NCI-H524 treated with DMSO at 0.1 percent for 48 hours (cell line): ENCODE results near the gene TUBB8B.
"Not testable (repeated sequence)": the region's sequence is repeated elsewhere in the genome, so short reads cannot be mapped to it uniquely, and the experiment has no call there.

Experiments
- DNase-seq: peaks from one replicate; lab custom pipeline; 2025; lab: John Stamatoyannopoulos, UW

The TUBB8B gene

DNA sequence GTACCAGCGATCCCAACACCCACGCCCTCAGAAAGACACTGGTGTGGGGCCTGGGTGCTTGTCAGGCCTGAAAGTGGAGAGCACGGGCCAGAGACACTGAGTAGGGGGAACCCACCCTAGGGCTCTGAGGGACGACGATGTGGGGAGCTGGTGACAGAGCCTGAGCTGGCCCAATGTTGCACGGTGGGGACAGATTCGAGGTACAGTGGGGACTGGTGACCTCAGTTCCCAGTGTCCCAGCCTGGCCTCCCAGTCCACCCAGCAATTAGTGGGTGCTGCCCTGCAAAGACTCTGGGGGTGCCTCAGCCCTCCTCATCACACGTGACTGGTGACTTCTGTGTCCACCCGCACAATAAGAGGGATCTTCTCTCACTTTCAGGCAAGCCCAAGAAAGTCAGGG lies 36.6 kb downstream of the TUBB8B start:
- DNase-seq = not testable (repeated sequence)

GRCh38 chr18:11383-12274 lies 37.8 kb downstream of the TUBB8B start:
- DNase-seq = not testable (repeated sequence)

GRCh38 chr18:10624-11184 lies 38.7 kb downstream of the TUBB8B start:
- DNase-seq = not testable (repeated sequence)

DNA sequence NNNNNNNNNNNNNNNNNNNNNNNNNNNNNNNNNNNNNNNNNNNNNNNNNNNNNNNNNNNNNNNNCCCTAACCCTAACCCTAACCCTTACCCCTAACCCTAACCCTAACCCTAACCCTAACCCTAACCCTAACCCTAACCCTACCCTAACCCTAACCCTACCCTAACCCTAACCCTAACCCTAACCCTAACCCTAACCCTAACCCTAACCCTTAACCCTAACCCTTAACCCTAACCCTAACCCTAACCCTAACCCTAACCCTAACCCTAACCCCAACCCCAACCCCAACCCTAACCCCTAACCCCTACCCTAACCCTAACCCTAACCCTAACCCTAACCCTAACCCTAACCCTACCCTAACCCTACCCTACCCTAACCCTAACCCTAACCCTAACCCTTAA lies 39.5 kb downstream of the TUBB8B start:
- not testable (repeated sequence) for DNase-seq
